SK-N-MC (cell line): ENCODE results near the gene GRIPAP1.

Source experiments
- EZH2 ChIP-seq: fragments of 200-600 bp; sonication (generic); IDR thresholded peaks from one replicate; pipeline ENCODE4 v1.6.1; 2017; ENCODE audit warnings: antibody characterized with exemption
- FOXP2 ChIP-seq: optimal IDR thresholded peaks from 2 replicates; pipeline ENCODE3; 2011; ENCODE audit warnings: mild to moderate bottlenecking, moderate library complexity; ENCODE audit not compliant: insufficient read depth; ENCODE audit errors: extremely low read length, control extremely low read depth
- POLR2AphosphoS5 ChIP-seq: IDR thresholded peaks from 2 replicates; pipeline ENCODE4 v1.6.1; 2012; ENCODE audit warnings: mild to moderate bottlenecking, low read depth, low read length, borderline replicate concordance

GRCh38 chrX:48940404-48940955 lies 61.6 kb downstream of the GRIPAP1 start:
- TF ChIP-seq POLR2AphosphoS5 (no peak), EZH2 (no peak), FOXP2 (no peak)
